ENCODE results near the gene ADCY4. TPM values are rescaled to one million over a fixed set of nuclear protein-coding genes. Genes with fewer than 3 reads are reported as not detected.
A peak's percentile ranks its signal among the peaks of the same experiment; 100 is the strongest.

Gene ADCY4
- total and polyA plus RNA-seq, 4 donors, result 22.6 to 42.8 (median 36.0) TPM

GRCh38 chr14:24296341-24297157, 38.3 kb downstream of the ADCY4 start:
- Histone ChIP-seq H3K9ac (ENCODE audit: insufficient read depth in 1 of 2, low read length in 2 of 2) (no peak overlapping the region), H3K4me3 (no peak overlapping the region), H3K27ac (ENCODE audit: low read depth in 1 of 2, low read length in 1 of 2) (peak overlapping the region in 1 of 2 donors; percentile 57), H3K27me3 (ENCODE audit: control insufficient read depth in 3 of 3, insufficient read depth in 3 of 3, low read length in 2 of 3) (no peaks in the 10 kb centered on the region), H3K9me3 (ENCODE audit: control insufficient read depth in 4 of 4, insufficient read depth in 3 of 4, low read length in 3 of 4) (no peaks in the 10 kb centered on the region), H3K4me1 (ENCODE audit: control insufficient read depth in 5 of 5, insufficient read depth in 5 of 5, low read length in 5 of 5) (peaks cover 2 to 19% (median 13%) of the 10 kb centered on the region in 5 donors), H3K36me3 (ENCODE audit: control insufficient read depth in 4 of 4, insufficient read depth in 4 of 4, low read length in 4 of 4) (peaks cover 0 to 21% (median 16%) of the 10 kb centered on the region in 4 donors)
- TF ChIP-seq, protein P1, sequence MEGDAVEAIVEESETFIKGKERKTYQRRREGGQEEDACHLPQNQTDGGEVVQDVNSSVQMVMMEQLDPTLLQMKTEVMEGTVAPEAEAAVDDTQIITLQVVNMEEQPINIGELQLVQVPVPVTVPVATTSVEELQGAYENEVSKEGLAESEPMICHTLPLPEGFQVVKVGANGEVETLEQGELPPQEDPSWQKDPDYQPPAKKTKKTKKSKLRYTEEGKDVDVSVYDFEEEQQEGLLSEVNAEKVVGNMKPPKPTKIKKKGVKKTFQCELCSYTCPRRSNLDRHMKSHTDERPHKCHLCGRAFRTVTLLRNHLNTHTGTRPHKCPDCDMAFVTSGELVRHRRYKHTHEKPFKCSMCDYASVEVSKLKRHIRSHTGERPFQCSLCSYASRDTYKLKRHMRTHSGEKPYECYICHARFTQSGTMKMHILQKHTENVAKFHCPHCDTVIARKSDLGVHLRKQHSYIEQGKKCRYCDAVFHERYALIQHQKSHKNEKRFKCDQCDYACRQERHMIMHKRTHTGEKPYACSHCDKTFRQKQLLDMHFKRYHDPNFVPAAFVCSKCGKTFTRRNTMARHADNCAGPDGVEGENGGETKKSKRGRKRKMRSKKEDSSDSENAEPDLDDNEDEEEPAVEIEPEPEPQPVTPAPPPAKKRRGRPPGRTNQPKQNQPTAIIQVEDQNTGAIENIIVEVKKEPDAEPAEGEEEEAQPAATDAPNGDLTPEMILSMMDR (IDR thresholded peaks at IDR 0.05; ENCODE audit: control extremely low read depth, extremely low read depth), result peak; percentile 67
- 68 to 76% methylated on average over 12 of the region's 12 CpGs for WGBS, 2 donors
- DNase-seq, result peak; percentile 67 to 77 (median 71)
- ATAC-seq (ENCODE audit: insufficient read depth, low FRiP score), result peak; percentile 56

- no peak for ATAC-seq (ENCODE audit: insufficient read depth, low FRiP score)
- H3K9me3 ChIP-seq (ENCODE audit: control insufficient read depth in 4 of 4, insufficient read depth in 3 of 4, low read length in 3 of 4), result no peaks in the 10 kb centered on the region
- no peak for DNase-seq
- H3K4me3 ChIP-seq, result no peak overlapping the region
- peaks cover 7 to 32% (median 30%) of the 10 kb centered on the region in 4 donors for H3K36me3 ChIP-seq (ENCODE audit: control insufficient read depth in 4 of 4, insufficient read depth in 4 of 4, low read length in 4 of 4)
- no peak overlapping the region for H3K9ac ChIP-seq (ENCODE audit: insufficient read depth in 1 of 2, low read length in 2 of 2)
- WGBS, 2 donors, result 93 to 98% methylated on average over 2 of the region's 2 CpGs
- peaks cover 0 to 2% (median 0%) of the 10 kb centered on the region in 5 donors for H3K4me1 ChIP-seq (ENCODE audit: control insufficient read depth in 5 of 5, insufficient read depth in 5 of 5, low read length in 5 of 5)
- no peak overlapping the region for H3K27ac ChIP-seq (ENCODE audit: low read depth in 1 of 2, low read length in 1 of 2)
- TF ChIP-seq, protein P1 (IDR thresholded peaks at IDR 0.05; ENCODE audit: control extremely low read depth, extremely low read depth), result no peak
- no peaks in the 10 kb centered on the region for H3K27me3 ChIP-seq (ENCODE audit: control insufficient read depth in 3 of 3, insufficient read depth in 3 of 3, low read length in 2 of 3)
These were observed 41.3 kb downstream of the ADCY4 start for GRCh38 chr14:24293525-24293924.

- Histone ChIP-seq H3K36me3 (ENCODE audit: control insufficient read depth in 4 of 4, insufficient read depth in 4 of 4, low read length in 4 of 4) (peaks cover 7 to 32% (median 30%) of the 10 kb centered on the region in 4 donors), H3K27me3 (ENCODE audit: control insufficient read depth in 3 of 3, insufficient read depth in 3 of 3, low read length in 2 of 3) (no peaks in the 10 kb centered on the region), H3K4me1 (ENCODE audit: control insufficient read depth in 5 of 5, insufficient read depth in 5 of 5, low read length in 5 of 5) (peaks cover 0 to 2% (median 0%) of the 10 kb centered on the region in 5 donors), H3K9me3 (ENCODE audit: control insufficient read depth in 4 of 4, insufficient read depth in 3 of 4, low read length in 3 of 4) (no peaks in the 10 kb centered on the region), H3K9ac (ENCODE audit: insufficient read depth in 1 of 2, low read length in 2 of 2) (no peak overlapping the region), H3K27ac (ENCODE audit: low read depth in 1 of 2, low read length in 1 of 2) (no peak overlapping the region), H3K4me3 (no peak overlapping the region)
- WGBS, 2 donors, result 95 to 97% methylated on average over 11 of the region's 11 CpGs
- TF ChIP-seq, protein P1 (IDR thresholded peaks at IDR 0.05; ENCODE audit: control extremely low read depth, extremely low read depth), result no peak
- DNase-seq (no peak), ATAC-seq (ENCODE audit: insufficient read depth, low FRiP score) (no peak)
These were observed 42.6 kb downstream of the ADCY4 start for GRCh38 chr14:24292118-24292807.
